ENCODE data around the gene STK39.
"Not testable (repeated sequence)": the region's sequence is repeated elsewhere in the genome, so short reads cannot be mapped to it uniquely, and the experiment has no call there.

The STK39 gene

GRCh38 chr2:168081452-168081851 lies 165.9 kb downstream of the STK39 start:
- not testable (repeated sequence) for DNase-seq

DNA sequence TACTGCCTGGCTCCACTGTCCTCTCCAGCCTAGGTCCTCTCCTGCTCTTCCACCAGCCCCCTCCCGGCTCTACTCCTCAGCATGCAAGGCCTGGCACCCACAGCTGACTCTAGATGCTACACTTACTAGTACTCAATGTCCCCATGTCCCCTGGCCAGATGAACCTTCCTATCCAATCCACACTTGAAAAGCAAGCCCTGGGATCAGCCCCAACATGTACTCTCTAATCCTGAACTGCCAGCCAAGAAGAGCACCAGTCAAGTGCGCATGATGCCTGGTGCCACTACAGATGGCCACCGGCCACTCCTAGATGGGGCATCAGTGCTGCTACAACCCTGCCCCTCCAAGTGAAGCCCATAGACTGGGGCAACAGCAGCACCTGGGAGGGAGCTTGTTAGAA lies 168.2 kb downstream of the STK39 start:
- no peak for DNase-seq

DNA sequence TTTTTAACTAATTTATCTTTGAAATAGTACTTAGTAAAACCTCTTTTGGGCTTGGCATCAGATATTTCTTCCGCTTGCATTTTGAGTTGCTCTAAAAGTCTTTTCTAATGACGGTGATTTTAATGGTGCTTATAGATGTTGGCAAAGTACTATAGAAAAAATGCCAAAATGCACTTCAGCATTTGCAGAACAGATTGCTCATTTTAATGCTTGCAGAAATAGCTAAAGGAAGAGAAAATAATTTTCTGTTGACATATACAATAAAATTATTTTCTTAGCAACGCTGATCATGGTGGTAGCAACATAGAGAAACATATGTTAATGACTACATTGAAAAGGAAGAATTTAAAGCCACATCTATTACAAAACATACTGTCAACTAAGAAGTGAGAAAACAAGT lies 170.7 kb downstream of the STK39 start:
- DNase-seq = no peak

DNA sequence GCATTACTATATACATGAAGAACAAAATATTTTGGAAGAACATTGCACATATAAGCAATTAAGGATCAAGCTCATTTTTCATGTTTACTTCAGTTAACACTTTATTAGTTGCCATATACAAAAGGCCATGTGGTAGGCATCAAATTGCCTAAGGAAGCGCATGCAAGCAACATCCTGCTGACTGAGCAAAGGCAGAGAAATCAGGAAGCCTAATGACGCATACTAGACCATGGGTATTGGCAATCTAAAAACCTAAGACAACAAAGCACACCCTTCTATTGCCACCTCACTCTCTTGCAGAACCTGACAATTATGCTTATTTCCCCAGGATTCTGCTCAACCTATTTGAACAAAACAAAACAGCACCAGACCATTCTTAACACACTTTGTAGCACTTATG lies 171.9 kb downstream of the STK39 start:
- DNase-seq = no peak

GRCh38 chr2:168072626-168073303 lies 174.6 kb downstream of the STK39 start:
- no peak for DNase-seq

GRCh38 chr2:168064011-168064998 lies 183.1 kb downstream of the STK39 start:
- DNase-seq = no peak

DNA sequence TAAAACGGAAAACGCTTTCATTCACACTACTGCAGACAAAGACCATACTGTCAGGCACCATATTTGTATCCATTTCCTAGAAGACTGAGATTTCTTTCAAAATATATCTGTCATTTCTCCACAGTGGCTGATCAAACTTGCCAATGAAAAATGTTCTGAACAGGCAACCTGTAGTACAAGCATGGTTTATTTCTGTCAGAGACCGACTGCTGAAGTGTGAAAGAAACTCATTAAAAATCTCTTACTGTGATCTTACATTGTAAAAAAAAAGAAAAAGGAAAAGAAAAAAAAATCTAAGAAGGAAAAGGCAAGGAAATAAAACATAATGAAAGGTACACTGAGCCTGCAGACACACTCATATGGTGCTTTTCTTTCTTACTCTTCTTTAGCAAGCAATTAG lies 184.5 kb downstream of the STK39 start:
- DNase-seq = no peak

DNA sequence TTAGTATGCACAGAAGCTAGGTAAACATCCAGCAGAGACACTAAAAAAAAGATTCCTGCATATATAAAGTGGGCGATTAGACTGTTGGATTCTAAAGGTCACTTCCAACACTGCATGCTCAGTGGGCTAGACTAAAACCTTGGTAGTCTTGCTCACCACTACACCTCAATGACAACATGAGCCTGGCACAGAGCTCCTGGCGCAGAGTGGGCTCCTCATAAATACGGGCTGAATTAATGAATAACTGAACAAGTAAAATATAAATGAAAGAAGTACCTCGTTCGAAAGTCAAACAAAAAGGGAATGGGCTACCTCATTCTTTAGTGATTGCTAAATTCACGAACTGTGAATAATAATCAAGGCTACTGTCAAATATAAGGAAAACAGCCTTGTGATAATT lies 185.3 kb downstream of the STK39 start:
- DNase-seq = no peak

DNA sequence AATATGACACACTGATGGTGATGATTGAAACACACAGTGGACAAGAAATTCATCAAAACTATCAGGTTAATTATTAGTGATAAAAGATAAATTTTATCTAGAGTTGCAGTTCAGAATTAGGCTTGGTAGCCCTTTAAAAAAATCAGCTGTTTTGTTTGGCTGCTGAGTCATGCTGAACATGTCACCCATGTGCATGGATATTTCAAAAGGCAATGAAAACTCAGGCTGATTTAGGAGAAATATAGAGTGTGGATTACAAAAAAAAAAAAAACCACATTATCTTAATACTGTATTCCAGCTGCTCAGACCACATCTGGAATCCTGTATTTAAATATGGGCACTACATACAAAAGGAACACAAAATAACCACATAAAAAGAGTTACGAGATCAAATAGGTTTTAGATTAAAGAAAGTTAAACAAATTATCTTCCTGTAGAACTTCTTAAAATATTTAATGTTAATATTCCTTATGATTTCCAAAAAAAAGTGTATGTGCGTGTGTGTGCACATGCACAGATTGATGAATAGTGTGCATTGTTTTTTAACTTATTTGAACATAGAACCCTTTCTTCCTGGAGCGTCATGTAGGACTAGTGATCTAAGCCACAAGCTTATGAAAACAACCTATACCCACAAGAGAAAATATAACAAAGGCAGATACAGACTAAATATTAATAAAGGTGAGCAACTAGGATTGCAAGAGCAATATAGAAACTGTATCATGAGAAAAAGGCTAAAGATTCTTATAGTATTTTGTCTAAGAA lies 186.2 kb downstream of the STK39 start:
- no peak for DNase-seq

DNA sequence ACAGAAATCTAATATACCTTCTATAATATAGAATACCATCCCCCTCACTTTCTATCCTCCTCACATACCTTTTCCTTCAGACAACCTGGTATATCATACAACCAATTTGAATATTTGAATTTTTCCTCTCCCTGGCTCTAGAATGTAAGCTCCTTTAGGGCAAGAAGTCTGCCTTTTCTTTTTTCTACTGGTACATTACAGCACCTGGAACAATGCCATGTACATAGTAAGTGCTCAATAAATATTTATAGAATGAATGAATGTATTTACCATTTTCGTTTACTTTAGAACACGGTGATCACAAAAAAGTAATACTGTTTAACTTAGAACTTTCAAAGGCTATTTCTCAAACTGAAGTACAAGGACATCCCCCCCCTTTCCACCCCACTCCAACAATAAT lies 187.6 kb downstream of the STK39 start:
- DNase-seq = no peak

- no peak for DNase-seq
These were observed 188.7 kb downstream of the STK39 start for GRCh38 chr2:168058675-168059074.

DNA sequence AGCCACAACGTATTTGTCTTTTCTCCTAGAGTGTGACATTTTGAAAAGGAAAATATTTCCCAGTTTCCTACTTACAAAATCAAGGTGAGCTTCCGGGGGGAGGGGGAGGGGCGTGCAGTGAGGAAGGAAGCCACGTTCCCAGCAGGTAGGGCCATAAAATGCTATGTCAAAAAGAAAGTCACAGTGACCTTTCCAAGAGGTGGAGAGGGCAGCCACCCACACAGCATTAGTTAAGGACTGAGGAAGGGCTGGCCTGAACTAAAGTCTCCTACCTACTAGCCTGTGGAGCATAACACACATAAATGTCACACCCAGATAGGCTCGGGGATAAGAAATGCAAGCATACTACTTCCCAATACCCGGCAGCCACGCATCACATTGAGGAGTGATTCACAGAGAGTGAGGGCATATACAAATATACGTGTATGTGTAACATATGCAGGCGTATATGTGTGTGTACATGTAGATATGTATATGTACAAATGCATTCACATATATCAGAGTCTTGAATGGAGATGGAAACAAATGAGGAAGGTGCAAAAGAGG lies 191.1 kb downstream of the STK39 start:
- no peak for DNase-seq

GRCh38 chr2:168054657-168055056 lies 192.7 kb downstream of the STK39 start:
- DNase-seq = no peak

DNA sequence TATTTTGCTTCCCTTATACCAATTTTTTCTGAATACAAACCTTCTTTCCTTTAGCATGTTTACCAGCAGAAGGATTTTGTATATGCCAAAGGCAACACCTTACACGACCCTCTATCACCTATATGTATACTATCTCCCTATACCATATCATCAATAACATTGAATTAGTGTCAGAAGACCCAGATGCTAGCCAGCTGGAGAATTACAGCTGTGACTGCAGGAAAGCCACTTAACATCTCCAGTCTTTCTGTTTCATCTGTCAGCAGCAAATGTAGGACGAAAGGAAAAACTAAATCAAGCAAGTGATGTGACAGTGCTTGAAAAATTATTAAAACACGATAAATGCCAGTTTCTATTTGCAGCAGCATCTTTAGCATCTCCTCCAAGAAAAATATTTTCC lies 193.7 kb downstream of the STK39 start:
- DNase-seq = no peak

GRCh38 chr2:168052773-168053172 lies 194.6 kb downstream of the STK39 start:
- no peak for DNase-seq

DNA sequence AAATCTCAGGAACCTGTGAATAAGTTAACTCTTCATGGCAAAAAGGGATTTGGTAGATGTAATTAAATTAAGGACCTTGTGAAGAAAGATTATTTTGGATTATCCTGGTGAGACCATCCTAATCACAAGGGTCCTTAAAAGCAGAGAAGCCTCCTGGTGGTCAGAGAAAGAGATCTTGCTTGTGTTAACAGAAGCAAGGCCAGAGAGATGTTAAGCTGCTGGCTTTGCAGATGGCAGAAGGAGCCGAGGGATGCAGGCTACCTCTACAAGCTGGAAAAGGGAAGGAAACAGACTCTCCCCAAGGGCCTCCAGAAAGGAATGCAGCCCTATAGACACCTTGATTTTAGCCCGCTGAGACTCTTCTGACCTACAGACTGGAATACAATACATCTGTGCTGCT lies 197.0 kb downstream of the STK39 start:
- DNase-seq = no peak

GRCh38 chr2:168049609-168050008 lies 197.8 kb downstream of the STK39 start:
- no peak for DNase-seq

- no peak for DNase-seq
These were observed 200.2 kb downstream of the STK39 start for GRCh38 chr2:168047091-168047690.

- DNase-seq = no peak
These were observed 202.8 kb downstream of the STK39 start for GRCh38 chr2:168044579-168044978.

- DNase-seq = no peak
These were observed 203.2 kb downstream of the STK39 start for GRCh38 chr2:168044176-168044575.

DNA sequence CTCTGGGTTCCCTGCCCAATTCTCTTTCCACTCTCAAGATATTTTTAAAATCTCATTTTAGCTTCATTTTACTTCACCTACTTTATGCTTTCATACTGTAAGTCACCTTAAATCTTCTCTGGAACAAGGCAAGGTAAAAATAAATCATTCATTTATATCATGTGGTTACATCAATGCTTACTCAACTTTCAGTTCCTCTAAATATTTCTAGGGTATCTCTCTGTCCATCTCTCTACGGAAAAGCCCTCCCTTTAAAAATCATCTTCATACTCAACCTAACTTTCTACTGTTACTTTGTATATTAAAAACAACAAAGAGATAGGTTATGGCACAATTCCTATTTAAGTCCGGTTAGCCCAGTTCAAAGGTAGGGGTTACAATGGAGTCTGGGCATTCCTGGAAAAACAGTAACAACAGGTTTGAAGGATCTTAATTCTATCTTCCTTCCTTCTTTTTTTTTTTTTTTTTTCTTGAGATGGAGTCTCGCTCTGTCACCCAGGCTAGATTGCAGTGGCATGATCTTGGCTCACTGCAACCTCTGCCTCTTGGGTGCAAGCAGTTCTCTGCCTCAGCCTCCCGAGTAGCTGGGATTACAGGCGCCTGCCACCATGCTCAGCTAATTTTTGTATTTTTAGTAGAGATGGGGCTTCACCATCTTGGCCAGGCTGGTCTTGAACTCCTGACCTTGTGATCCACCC lies 205.1 kb downstream of the STK39 start:
- DNase-seq = peak; percentile 31

DNA sequence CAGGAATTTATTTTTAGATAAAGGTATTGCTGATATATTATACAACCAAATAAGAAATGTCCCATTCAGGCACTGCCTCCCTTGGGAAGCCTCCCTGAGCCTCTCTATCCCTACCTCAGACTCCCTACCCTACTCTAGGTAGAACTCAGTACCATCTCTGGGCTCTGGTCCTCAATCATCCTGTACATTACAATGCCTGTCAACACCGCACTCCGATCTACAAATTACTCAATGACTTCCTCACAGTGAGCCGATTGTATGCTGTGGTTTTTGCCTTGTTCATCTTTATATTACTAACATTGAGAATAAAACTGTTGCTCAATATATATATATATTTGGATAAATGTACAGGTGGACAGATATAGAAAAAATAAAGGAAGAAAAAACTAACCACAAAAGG lies 207.5 kb downstream of the STK39 start:
- DNase-seq = peak; percentile 20
